ENCODE results near the gene FOXP2.

The FOXP2 gene

DNA sequence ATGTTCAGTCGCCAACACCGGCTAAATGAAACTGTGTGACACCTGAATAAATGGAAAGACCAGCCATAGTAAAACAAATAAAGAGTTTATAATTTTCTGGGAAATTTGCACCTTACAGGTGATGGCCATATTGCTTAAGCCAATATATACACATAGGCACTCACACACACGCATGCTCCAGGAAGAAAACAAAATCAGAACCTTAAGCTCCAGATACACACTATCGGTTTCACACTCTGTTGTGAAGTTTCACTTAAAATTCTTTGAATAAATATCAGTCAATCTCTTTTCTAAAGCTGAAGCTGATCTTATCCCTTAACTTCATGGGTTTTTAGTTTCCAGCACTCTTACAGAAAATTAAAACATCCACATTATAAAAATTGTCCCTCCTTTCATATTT is 280.6 kb downstream of the FOXP2 start:
- TF ChIP-seq ZNF8 (CRISPR knock-in tag; IDR thresholded peaks at IDR 0.05) (no peak), OSR1 (CRISPR knock-in tag; IDR thresholded peaks at IDR 0.05) (no peak), ZNF565 (CRISPR knock-in tag; conservative IDR thresholded peaks at IDR 0.05; ENCODE audit: low read depth) (no peak), ESRRG (CRISPR knock-in tag; IDR thresholded peaks at IDR 0.05) (no peak)
- no peak for ATAC-seq

- no peak for ATAC-seq
- TF ChIP-seq ARNTL (CRISPR knock-in tag; IDR thresholded peaks at IDR 0.05; ENCODE audit: borderline replicate concordance, low read depth) = no peak
- TF ChIP-seq ZC3H10 (CRISPR knock-in tag; IDR thresholded peaks at IDR 0.05) = no peak
- TF ChIP-seq TOX (CRISPR knock-in tag; IDR thresholded peaks at IDR 0.05; ENCODE audit: borderline replicate concordance) = no peak
- TF ChIP-seq GLIS3 (CRISPR knock-in tag; IDR thresholded peaks at IDR 0.05) = no peak
- no peak for TF ChIP-seq PPARA (CRISPR knock-in tag; IDR thresholded peaks at IDR 0.05; ENCODE audit: borderline replicate concordance)
- TF ChIP-seq BACH2 (CRISPR knock-in tag; IDR thresholded peaks at IDR 0.05; ENCODE audit: borderline replicate concordance) = no peak
- no peak for TF ChIP-seq RARB (CRISPR knock-in tag; IDR thresholded peaks at IDR 0.05)
- no peak for TF ChIP-seq CSDC2 (CRISPR knock-in tag; IDR thresholded peaks at IDR 0.05)
Observed at GRCh38 chr7:114700247-114700928, 285.8 kb downstream of the FOXP2 start.

DNA sequence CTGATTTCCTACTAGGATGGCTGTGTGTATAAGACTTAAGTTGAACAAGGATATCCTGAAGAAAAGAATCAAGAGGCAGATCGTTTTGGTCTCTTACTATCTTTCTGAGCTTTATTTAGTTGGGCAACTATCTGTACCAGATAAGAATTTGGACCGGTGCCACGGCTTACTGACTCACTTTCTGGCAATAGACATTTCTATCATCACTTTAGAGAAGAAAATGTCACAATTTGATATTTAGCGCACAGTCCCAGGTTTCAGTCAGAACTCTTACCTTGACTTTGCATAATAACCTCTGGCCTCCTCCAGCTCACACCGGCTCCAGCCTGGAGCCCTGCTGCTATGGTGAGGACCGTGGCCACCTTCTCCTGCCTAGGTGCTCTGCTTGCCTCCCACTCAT is 289.1 kb downstream of the FOXP2 start:
- no peak for TF ChIP-seq ZFP30 (CRISPR knock-in tag; IDR thresholded peaks at IDR 0.05)
- TF ChIP-seq BACH2 (CRISPR knock-in tag; IDR thresholded peaks at IDR 0.05; ENCODE audit: borderline replicate concordance) = no peak
- ATAC-seq = no peak

GRCh38 chr7:114708646-114709045 is 294.0 kb downstream of the FOXP2 start:
- ATAC-seq = no peak
- TF ChIP-seq ARNTL (CRISPR knock-in tag; IDR thresholded peaks at IDR 0.05; ENCODE audit: borderline replicate concordance, low read depth) (no peak), CREB5 (CRISPR knock-in tag; IDR thresholded peaks at IDR 0.05; ENCODE audit: low read depth) (no peak), POU6F1 (CRISPR knock-in tag; IDR thresholded peaks at IDR 0.05; ENCODE audit: borderline replicate concordance, low read depth) (no peak), GLIS3 (CRISPR knock-in tag; IDR thresholded peaks at IDR 0.05) (no peak), ISL1 (CRISPR knock-in tag; IDR thresholded peaks at IDR 0.05) (no peak), ZNF565 (CRISPR knock-in tag; conservative IDR thresholded peaks at IDR 0.05; ENCODE audit: low read depth) (no peak), TSHZ2 (CRISPR knock-in tag; IDR thresholded peaks at IDR 0.05) (no peak), ZNF8 (CRISPR knock-in tag; IDR thresholded peaks at IDR 0.05) (no peak), ZFP3 (CRISPR knock-in tag; IDR thresholded peaks at IDR 0.05) (no peak), ESRRG (CRISPR knock-in tag; IDR thresholded peaks at IDR 0.05) (no peak)

GRCh38 chr7:114710499-114710898 is 295.9 kb downstream of the FOXP2 start:
- no peak for ATAC-seq
- TF ChIP-seq CSRNP3 (CRISPR knock-in tag; IDR thresholded peaks at IDR 0.05) (no peak), OSR1 (CRISPR knock-in tag; IDR thresholded peaks at IDR 0.05) (no peak), PATZ1 (CRISPR knock-in tag; IDR thresholded peaks at IDR 0.05; ENCODE audit: borderline replicate concordance) (no peak), SNAI2 (CRISPR knock-in tag; IDR thresholded peaks at IDR 0.05) (no peak), ESRRG (CRISPR knock-in tag; IDR thresholded peaks at IDR 0.05) (no peak), ZC3H10 (CRISPR knock-in tag; IDR thresholded peaks at IDR 0.05) (no peak), ZFP30 (CRISPR knock-in tag; IDR thresholded peaks at IDR 0.05) (no peak), BACH2 (CRISPR knock-in tag; IDR thresholded peaks at IDR 0.05; ENCODE audit: borderline replicate concordance) (no peak), ZNF565 (CRISPR knock-in tag; conservative IDR thresholded peaks at IDR 0.05; ENCODE audit: low read depth) (no peak), ZFP3 (CRISPR knock-in tag; IDR thresholded peaks at IDR 0.05) (no peak), ARNTL (CRISPR knock-in tag; IDR thresholded peaks at IDR 0.05; ENCODE audit: borderline replicate concordance, low read depth) (no peak), POU6F1 (CRISPR knock-in tag; IDR thresholded peaks at IDR 0.05; ENCODE audit: borderline replicate concordance, low read depth) (no peak), CREB5 (CRISPR knock-in tag; IDR thresholded peaks at IDR 0.05; ENCODE audit: low read depth) (no peak)
